Ecto neural progenitor cell (in vitro differentiated cells): Measurements from ENCODE around the gene SYCP1.
"Not testable (repeated sequence)": the region's sequence is repeated elsewhere in the genome, so short reads cannot be mapped to it uniquely, and the experiment has no call there.

Experiments
- DNase-seq: peaks from one replicate; pipeline ENCODE4 v3.0.0-alpha.2; 2018; ENCODE audit warnings: low spot score

Gene SYCP1

DNA sequence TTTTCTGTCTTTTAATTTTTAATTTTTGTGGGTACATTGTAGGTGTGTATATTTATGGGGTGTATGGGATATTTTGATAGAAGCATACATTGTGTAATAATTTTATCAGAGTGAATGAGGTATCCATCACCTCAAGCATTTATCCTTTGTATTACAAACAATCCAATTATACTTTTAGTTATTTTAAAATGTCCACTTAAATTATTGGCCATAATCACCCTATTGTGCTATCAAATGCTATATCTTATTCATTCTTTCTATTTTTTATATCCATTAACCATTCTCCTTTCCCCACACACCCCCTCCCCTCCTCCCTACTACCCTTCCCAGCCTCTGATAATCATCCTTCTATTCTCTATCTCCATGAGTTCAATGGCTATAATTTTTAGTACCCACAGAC lies 104.8 kb downstream of the SYCP1 start:
- no peak for DNase-seq

DNA sequence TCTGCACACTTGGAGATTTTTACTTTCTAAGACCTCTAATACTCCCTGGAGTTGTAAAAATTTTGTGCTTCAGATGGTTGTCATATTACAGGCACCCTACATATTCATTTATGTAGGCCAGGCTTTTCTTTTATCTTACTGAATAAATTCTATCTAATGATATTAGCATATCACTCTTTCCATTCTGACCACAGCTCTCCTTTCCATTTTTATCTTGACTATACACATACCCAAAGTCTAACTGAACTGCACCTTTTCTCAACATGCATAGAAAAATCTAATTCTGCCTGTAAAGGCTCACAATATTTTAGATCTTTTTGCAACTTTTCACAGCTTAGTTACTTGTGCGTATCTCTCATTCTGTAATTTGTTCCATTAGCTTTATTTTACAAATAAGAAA lies 122.2 kb downstream of the SYCP1 start:
- DNase-seq: no peak

DNA sequence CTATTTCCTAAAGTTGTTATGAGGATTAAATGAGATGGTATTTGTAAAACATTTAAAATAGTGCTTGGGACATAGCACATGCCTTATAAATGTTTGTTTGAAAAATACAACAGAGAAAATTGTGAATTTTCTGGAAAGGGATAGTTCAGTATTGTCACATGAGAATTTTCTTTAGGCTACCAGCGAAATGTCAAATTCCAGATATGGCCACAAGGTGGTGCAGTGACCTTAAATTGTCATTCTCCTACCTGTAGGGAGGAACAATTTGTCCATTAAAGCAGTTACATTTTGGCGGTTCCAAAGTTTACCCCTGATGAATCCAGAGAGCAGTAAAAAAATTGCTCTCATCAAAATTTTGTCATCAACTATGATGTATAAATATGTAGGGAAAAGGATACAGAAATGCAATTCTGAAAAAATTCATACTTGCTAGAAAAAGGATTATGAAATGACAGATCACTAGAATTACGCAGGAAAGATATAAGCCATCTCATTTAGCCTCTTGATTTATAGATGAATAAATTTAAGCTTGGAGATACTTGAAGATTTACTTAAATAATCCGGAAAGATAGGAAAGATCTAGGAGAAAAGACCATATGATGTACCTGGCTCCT lies 124.7 kb downstream of the SYCP1 start:
- peak; percentile 57 for DNase-seq

DNA sequence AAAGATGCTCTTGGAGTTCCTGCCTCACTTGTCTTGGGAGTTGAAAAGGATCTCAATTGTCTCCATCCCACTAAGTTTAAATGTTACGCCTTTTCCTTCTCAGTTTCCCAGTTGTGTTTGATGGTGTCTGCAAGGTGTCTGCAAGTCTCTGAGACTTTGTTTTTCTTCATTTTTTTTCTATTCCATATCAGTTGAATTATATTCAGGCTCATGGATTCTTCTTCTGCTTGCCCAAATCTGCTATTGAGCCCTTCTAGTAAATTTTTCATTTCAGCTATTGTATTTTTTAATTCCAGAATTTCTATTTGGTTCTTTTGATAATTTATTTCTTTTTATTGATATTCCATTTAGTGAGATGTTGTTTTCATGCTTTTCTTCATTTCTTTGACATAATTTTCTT lies 127.6 kb downstream of the SYCP1 start:
- no peak for DNase-seq

DNA sequence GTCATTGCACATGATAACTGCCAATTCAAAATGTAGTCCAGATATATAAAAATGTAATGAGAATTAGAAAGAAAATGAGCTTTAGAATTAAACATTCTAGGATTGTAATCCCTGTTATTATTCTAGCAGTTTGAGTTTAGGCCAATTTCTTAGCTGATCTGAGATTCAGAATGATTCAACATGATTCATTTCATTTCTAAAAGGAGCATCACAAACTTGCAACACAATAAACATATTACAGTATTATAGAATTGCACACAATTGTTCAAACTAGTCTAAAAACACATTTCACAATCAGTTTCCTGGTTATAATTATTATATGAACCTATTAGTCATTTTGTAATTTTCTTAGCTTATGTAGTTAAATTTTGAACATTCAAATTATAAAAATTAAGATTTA lies 131.6 kb downstream of the SYCP1 start:
- no peak for DNase-seq

DNA sequence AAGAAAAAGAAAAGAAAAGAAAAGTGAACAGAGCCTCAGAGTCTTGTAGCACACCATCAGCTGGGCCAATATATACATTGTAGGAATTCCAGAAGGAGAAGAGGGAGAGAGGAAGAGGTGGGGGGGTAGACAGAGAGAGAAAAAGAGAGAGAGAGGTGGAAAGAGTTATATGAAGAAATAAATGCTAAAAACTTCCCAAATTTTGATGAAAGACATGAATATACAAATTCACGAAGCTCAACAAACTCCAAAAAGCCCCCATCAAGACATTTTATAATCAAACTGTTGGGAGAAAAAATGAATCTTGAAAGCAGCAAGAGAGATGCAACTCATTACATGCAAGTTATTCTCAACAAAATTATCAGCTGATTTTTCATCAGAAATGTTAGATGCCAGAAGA lies 133.4 kb downstream of the SYCP1 start:
- no peak for DNase-seq

DNA sequence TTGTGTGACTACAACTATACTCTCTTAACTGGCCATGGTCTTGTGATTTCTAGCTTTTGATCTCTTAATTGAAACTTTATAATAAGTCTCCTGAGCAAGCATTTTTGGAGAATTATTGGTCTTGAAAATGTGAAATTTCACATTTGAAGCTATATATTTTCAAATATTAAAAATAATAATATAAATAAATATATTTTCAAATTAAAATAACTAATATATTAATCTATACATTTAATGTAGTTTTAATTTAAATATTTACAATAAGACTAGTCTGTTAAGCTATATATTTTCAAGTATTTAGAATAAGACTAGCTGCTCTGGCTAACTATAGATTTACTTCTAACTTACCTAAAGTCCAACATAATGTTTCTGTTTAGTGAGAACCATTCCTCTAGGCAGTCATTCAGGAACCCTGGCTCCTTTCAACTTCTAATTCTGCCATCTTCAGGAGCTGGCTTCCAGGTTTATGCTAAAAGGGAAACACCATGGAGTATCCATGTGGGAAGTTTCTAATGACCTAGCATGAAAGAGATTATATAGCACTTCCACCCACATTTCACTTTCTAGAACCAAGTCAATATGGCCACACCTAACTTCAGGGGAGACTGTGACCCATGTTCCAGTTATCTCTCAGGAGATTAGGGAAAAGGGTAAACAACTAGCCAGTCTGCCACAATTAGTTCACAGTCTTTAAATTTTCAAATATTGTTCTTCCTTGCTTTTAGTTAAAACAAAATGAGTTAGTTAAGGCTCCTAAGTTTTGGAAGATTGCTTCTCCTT lies 143.0 kb downstream of the SYCP1 start:
- no peak for DNase-seq

DNA sequence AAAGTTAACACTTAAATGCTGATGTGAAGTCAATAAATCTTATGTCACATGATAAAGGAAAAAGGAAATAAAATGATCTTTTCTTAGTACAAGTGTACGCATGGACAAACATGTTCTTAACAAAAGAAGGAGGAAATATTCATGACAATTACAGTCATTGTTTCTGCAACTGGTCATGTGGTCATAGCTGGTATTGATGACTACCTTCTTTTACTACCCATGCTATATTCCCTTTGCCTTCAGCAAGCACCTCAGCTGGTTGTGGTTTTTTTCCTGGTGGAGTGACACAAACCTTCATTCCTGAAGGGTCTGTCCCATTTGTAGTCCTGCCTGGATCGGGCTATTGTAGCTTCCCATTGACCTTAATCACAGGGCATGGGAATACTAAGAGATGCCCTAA lies 151.5 kb downstream of the SYCP1 start:
- DNase-seq: no peak

DNA sequence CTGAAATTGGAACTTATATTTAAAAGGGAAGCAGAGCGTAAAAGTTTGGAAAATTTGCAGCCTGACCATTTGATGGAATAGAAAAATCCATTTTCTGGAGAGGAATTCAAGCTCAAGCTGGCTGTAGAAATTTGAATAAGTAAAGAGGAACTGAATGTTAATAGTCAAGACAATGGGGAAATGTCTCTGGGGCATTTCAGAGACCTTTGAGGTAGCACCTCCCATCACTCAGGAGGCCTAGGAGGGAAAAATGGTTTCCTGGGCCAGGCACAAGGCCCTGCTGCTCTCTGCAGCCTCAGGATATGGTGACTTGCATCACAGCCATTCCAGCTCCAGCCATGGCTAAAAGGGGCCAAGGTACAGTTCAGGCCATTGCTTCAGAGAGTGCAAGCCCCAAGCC lies 157.3 kb downstream of the SYCP1 start:
- no peak for DNase-seq

DNA sequence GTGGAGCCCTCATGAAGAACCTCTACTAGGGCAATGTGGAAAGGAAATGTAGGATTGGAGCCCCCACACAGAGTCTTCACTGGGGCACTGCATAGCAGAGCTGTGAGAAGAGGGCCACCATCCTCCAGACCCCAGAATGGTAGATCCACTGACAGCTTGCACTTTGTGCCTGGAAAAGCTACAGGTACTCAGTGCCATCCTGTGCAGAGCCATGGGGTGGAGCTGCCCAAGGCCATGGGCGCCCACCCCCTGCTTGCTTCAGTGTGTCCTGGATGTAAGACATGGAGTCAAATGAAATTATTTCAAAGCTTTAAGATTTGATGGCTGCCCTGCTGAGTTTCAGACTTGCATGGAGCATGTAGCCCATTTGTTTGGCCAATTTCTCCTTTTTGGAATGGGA lies 157.8 kb downstream of the SYCP1 start:
- DNase-seq: no peak

DNA sequence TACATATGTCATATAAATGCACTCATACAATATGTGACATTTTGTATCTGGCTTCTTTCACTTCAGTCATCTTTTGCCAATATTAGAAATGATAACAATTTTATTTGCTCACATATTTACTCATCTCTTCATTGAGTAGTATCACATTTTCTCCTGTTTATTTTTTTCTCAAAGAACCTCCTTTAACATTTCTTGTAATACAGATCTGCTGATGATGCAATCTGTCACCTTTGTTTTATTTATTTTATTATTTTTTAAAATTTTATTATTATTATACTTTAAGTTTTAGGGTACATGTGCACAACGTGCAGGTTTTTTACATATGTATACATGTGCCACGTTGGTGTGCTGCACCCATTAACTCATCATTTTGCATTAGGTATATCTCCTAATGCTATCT lies 159.1 kb downstream of the SYCP1 start:
- no peak for DNase-seq

DNA sequence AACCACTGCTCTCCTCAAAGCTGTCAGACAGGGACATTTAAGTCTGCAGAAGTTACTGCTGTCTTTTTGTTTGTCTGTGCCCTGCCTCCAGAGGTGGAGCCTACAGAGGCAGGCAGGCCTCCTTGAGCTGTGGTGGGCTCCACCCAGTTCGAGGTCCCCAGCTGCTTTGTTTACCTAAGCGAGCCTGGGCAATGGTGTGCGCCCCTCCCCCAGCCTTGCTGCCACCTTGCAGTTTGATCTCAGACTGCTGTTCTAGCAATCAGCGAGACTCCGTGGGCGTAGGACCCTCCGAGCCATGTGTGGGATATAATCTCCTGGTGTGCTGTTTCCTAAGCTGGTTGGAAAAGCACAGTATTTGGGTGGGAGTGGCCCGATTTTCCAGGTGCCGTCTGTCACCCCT lies 164.9 kb downstream of the SYCP1 start:
- DNase-seq: not testable (repeated sequence)

DNA sequence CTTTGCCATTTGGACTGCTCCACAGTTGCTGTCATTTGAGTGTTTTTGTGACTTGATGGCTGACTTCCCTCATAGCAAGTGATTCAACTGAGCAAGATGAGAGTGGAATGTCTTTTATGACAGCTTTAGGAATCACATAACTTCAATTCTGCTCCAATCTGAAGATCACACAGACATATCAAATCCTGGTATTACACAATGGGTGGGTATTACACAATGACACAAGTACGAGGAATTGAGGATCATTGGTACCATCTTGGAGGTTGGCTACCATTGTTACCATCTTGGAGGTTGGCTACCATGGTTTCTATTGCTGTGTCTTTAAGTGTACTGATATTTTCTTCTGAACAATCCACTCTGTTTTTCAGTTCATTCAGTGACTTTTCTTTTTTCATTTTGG lies 166.5 kb downstream of the SYCP1 start:
- DNase-seq: no peak

DNA sequence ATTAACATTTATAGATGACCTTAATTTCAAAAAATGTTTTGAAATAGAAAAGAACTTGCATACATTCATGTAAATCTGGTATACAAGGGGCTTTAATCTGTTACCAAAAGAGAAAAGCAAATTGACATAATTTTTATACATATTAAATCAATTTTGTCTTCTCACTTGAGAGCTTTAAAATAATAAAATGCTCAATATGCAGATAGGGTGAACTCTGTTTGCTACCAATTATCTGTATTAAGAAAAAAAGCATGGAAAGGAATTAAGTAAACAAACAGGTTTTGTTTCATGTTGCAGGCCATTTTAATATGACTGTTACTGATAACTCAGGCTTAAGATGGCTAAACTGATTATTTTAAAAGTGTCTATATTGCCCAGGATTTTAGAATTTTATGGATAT lies 168.9 kb downstream of the SYCP1 start:
- no peak for DNase-seq

DNA sequence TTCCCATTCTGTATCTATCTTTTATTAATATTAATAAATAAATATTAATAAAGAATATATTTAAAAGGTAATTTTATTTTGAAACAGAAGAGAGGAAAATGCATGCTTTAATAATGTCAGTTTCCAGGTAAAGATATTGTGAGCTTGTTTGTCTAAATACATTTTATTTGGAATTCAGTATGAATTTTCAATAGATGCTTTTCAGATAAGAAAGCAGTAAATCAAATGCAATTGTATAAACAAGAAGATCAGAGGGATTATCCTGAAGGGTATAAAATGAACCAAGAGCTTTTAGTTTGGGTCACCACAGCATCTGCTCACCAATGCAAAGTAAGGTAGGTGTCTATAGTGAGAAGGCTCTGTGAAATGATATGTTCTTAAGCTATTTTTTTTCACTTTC lies 174.9 kb downstream of the SYCP1 start, which contains the start of gene TSHB:
TSS of gene TSHB (plus strand) at position 301 of the 400 bp plus-strand sequence. CDS start 3,537 bp downstream, outside the sequence.
- no peak for DNase-seq

DNA sequence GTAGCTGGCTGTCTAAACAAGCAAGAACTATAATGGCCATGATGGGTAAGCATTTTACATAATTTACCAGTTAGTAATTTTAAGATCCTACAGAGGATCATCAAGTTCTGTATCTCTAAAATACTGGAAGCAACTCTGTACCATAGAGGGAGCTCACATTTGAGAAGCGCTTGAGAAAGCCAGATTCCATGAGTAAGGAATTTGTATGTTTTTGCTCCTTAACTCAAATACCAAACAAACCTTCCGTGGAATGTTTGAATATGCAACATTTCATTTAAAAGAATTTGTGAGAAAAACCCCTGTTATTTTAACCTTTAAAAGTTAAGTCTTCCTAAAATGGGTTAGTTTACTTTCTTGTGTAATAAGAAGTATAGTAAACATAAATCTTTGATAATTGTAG lies 176.9 kb downstream of the SYCP1 start:
- no peak for DNase-seq

DNA sequence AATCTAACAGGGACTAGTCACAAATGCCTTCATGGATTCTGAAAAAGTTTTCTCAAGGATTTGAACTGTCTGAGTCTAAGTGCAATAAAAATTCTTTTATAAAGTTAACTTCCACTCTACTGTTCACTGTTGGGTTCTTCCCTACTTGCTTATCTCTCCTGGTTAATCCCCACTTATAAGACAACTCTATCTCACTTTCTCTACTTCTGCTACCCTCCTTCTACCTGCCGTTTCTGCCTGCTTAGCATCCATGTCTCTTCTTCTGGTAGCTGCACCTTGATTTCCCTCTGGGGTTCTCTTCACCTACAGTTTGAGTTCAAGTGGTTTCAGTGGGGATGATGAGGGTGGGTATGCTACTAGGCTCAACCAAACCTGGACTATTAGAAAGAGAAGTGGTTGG lies 181.0 kb downstream of the SYCP1 start:
- DNase-seq: no peak

DNA sequence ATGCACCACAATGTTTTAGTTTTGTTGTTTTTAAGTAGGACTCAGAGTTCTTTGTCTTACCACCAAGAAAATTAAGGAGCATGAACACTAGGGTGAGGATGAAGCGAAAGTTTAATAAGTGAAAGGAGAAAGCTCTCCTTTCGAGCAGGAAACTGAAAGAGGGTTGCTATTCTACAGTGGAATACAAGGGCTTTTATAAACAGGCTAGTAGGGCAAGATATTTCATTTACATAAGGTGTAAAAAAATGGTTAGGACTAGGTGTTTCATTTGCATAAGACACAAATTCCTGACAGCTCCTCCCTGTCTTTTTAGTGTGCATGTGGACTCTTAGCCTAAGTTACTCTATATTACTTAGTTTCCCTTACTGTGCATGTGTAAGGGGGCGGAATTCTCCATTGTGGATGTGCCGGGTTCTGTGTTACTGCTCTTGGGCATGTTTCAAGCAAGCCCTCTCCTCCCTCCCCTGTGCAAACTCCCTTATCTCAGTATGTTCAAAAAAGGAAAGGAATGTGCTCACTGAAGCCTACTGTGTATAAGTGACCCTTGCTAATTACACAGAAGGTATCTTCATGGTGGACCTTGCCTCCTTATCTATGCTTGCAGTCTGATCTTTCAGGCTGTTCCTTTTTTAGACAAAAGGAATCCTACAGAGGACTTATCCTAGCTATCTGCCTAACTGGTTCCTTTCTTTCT lies 182.3 kb downstream of the SYCP1 start:
- DNase-seq: no peak

DNA sequence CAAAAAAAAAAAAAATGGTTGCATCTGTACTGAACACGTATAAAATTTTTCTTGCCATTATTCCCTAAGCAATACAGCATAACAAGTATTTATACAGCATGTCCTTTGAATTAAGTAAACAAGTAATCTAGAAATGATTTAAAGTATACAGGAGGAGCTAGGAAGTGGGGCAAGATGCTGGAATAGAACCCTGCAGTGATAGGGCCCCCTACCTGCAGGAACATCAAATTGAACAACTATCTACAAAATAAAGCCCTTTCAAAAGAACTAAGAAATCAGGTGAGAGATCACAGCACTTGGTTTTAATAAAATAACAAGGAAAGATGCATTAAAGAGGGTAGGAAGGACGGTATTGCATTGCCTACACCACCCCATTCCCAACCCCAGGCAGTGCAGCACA lies 185.8 kb downstream of the SYCP1 start:
- DNase-seq: no peak

DNA sequence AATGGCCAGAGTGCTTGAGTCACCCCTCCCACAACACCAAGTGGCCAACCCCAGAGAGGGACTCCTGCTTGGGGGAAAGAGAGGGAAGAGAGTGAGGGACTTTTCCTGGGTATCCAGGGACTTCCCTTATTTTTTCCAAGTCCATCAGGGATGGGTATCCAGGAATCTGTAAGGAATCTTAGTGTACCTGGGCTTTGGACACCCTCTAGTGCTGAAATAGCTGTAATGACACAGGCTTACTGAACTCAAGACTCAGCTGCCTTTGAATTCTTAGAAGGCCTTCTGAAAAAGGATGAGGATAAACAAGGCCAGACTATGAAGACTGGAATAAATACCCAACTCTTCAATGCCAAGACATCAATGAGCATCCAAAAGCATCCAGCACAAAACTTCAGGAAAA lies 187.0 kb downstream of the SYCP1 start:
- DNase-seq: no peak
